ENCODE data around the gene KDSR.
A peak's percentile ranks its signal among the peaks of the same experiment; 100 is the strongest.

DNA sequence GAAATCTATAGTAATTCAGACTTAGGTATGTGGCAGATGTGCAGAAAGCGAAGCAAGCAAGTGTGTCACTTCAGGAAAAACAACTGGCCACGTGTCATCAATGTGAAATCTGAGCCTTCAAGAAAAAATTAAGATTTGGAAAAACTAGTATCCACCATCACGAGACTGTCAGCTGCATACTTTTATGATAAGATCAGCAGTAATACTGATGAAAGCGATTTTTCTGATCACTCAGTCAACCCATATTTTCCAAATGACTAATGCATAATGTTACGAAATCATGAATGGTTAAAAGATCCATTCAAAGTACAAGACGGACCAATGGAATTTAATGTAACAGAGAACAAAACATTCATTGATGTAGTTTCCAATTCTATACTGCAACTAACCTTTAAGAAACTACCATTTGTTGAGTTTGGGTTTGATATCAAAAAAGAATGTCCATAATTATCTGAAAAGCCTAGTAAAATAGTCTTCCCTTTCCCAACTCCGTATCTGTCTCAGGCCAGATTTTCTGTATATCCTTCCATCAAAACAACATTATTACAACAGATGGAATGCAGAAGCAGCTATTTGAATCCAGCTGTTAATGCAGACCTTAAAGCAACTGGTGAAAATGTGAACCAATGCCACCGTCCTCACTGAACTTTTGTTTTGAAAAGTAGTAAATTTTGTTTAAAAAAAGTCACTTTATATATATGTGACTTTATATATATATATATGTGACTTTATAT, 30.5 kb downstream of the KDSR start:
- TF ChIP-seq POLR2AphosphoS5 (IDR thresholded peaks at IDR 0.05; ENCODE audit: low read depth, low read length) (no peak), SP1 (IDR thresholded peaks at IDR 0.05) (no peak), SP1 (CRISPR knock-in tag; IDR thresholded peaks at IDR 0.05) (no peak), GATAD2A (CRISPR knock-in tag; IDR thresholded peaks at IDR 0.05) (peak; percentile 41; the same call in 1 of the 2 replicates)

Measured in HepG2 (cell line).